Measurements from ENCODE around the gene TANGO2. TPM values are rescaled to one million over a fixed set of nuclear protein-coding genes. Genes with fewer than 3 reads are reported as not detected.
"Not testable (repeated sequence)": the region's sequence is repeated elsewhere in the genome, so short reads cannot be mapped to it uniquely, and the experiment has no call there.

The TANGO2 gene
- total RNA-seq, 1 donor from 2014 or later = 17.4 TPM

DNA sequence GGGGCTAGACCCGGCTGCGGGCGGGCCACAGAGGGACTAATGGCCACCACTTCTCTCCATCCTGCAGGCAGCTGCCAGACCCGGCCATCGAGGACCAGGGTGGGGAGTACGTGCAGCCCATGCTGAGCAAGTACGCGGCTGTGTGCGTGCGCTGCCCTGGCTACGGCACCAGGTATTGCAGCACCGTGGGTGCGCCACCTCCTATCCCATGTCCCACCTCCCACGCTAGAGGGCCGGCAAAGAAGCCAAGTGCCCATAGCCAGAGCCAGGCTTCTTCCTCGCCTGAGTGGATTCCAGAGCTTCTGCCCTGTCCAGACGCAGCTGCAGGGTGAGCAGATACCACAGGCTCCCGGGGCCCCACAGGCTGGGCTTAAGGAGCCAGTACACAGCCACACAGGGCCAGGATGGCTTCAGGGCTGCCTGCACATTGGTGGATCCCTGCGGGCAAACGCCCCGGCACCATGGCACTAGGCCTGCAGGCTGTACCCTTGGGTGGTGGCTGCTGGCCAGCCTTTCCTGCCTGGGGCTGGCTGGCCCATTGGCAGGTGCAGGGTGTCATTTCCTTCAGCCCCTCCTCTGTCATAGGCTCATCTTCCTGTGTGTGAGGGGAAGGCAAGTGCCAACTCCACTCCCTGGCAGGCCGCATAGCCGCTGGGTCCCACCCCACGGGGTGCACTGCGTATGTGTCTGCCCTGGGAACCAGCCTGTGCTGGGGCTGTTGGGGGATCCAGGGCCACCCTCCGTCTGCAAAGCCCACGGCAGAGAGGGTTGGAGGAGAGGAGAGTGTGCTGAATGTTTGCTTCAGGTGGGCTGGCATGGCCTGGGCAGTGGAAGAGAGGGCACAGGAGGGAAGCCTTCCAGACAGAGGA is 42.6 kb downstream of the TANGO2 start:
- Mint-ChIP-seq H3K9me3 (no peaks in the 10 kb centered on the region), H3K36me3 (no peaks in the 10 kb centered on the region)

DNA sequence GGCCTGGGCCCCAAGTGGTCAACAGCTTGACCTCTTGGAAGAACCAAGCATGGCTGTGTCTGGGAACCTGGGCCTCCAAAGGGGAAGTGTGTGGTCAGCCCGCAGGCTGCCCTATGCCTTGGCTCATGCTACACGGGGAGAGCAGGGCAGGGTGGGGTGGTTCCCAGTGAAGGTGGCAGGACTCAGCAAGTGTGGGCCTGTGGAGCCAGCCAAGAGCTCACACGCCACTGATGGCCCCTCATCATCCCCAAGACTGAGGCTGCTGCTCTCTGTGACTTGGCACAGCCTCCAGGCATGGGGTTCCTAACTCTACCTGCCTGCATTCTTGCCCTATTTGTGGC is 43.2 kb downstream of the TANGO2 start:
- DNase-seq (ENCODE audit: extremely low spot score, unreplicated experiment) = no peak
- H3K4me1 Mint-ChIP-seq (ENCODE audit: unreplicated experiment) = no peaks in the 10 kb centered on the region
- H3K9me3 Mint-ChIP-seq = no peaks in the 10 kb centered on the region
- TF ChIP-seq CTCF (conservative IDR thresholded peaks at IDR 0.05) = no peak
- H3K27ac Mint-ChIP-seq = no peak overlapping the region
- H3K27me3 Mint-ChIP-seq = no peaks in the 10 kb centered on the region
- H3K36me3 Mint-ChIP-seq = no peaks in the 10 kb centered on the region
- H3K4me3 Mint-ChIP-seq = no peak overlapping the region

More for the DNA sequence above, 42.6 kb downstream of the TANGO2 start:
- TF ChIP-seq CTCF (conservative IDR thresholded peaks at IDR 0.05) = no peak
- DNase-seq (ENCODE audit: extremely low spot score, unreplicated experiment) = no peak
- H3K4me3 Mint-ChIP-seq = no peak overlapping the region
- no peak overlapping the region for H3K27ac Mint-ChIP-seq
- no peaks in the 10 kb centered on the region for H3K27me3 Mint-ChIP-seq
- no peaks in the 10 kb centered on the region for H3K4me1 Mint-ChIP-seq (ENCODE audit: unreplicated experiment)

DNA sequence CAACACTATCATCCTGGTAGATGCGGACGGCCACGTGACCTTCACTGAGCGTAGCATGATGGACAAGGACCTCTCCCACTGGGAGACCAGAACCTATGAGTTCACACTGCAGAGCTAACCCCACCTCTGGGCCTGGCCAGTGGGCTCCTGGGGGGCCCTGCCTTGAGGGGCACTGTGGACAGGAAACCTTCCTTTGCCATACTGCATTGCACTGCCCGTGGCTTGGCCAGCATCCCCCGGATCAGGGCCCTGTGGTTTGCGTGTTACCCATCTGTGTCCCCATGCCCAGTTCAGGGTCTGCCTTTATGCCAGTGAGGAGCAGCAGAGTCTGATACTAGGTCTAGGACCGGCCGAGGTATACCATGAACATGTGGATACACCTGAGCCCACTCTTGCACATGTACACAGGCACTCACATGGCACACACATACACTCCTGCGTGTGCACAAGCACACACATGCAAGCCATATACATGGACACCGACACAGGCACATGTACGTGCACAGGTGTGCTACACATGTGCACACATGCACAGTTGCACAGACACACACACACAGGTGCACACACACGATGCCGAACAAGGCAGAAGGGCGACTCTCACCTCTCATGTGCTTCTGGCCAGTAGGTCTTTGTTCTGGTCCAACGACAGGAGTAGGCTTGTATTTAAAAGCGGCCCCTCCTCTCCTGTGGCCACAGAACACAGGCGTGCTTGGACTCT is 43.8 kb downstream of the TANGO2 start:
- Mint-ChIP-seq H3K4me3 (no peak overlapping the region), H3K27me3 (no peaks in the 10 kb centered on the region), H3K4me1 (ENCODE audit: unreplicated experiment) (no peaks in the 10 kb centered on the region), H3K27ac (no peak overlapping the region), H3K36me3 (no peaks in the 10 kb centered on the region), H3K9me3 (no peaks in the 10 kb centered on the region)
- no peak for DNase-seq (ENCODE audit: extremely low spot score, unreplicated experiment)
- TF ChIP-seq CTCF (conservative IDR thresholded peaks at IDR 0.05) = no peak

DNA sequence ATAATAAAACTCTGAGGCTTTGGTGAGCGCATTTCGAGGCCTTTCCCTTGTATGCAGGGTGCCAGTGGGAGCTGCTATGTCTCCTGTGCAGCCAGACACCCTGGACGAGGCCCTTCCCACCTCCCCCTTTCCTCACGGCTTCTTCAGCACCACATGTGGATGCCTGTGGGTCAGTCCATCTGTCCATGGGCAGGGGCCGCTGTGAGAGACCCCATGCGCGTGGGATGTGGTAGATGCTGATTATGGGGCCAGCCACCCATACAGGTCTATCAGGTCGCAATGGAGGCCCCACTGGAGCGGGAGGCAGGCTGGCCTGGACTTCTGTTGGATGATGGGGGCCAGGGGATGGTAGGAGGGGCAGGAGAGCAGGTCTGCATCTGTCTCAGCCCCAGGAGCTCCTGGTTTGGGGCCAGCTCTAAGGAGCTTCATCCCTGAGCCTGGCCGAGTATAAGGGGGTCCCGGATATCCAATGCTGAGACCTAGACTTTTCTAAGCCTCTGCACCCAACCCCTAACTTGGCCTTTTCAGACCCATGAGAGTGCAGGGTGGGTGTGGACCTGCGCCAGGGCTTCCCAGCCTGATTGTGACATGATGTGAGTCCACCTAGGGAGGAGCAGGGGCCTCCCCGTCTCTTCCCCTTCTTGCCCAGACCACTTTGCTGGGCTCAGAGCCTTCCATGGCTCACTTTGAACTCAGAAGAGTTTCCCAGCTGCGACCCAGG is 45.1 kb downstream of the TANGO2 start:
- DNase-seq (ENCODE audit: extremely low spot score, unreplicated experiment) = no peak
- no peak overlapping the region for H3K4me3 Mint-ChIP-seq
- no peaks in the 10 kb centered on the region for H3K4me1 Mint-ChIP-seq (ENCODE audit: unreplicated experiment)
- no peaks in the 10 kb centered on the region for H3K36me3 Mint-ChIP-seq
- H3K9me3 Mint-ChIP-seq = no peaks in the 10 kb centered on the region
- no peak for TF ChIP-seq CTCF (conservative IDR thresholded peaks at IDR 0.05)
- H3K27me3 Mint-ChIP-seq = no peaks in the 10 kb centered on the region
- no peak overlapping the region for H3K27ac Mint-ChIP-seq

DNA sequence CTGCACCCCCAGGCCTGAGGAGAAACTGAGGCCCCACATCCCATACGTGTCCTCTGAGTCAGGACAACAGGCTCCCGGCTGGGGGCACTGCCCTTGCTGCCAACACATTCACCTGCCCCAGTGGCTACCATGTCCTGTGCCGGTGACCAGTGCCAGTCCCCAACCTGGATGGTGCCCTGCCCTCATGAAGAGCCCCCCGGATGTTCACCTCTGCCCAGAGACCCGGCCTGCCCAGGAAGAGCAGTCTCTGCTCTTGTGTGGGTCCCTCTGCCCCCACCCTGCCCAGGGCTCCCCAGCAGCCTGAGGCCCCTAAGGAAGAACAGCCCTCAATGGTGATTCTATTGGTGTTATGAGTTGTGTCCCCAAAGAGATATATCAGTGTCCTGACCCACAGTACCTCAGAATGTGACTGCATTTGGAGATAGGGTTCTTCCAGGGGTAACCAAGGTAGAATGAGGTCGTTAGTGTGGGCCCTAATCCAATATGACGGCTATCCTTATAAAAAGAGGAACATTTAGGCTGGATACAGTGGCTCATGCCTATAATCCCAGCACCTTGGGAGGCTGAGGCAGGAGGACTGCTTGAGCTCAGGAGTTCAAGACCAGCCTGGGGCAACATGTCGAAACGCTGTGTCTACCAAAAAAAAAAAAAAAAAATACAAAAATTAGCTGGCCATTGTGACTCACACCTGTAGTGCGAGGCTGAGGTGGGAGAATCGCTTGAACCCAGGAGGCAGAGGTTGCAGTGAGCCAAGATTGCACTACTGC is 45.9 kb downstream of the TANGO2 start:
- Mint-ChIP-seq H3K9me3 (no peaks in the 10 kb centered on the region), H3K4me1 (ENCODE audit: unreplicated experiment) (no peaks in the 10 kb centered on the region), H3K36me3 (no peaks in the 10 kb centered on the region), H3K27me3 (no peaks in the 10 kb centered on the region), H3K4me3 (no peak overlapping the region), H3K27ac (no peak overlapping the region)
- no peak for DNase-seq (ENCODE audit: extremely low spot score, unreplicated experiment)
- TF ChIP-seq CTCF (conservative IDR thresholded peaks at IDR 0.05) = no peak

DNA sequence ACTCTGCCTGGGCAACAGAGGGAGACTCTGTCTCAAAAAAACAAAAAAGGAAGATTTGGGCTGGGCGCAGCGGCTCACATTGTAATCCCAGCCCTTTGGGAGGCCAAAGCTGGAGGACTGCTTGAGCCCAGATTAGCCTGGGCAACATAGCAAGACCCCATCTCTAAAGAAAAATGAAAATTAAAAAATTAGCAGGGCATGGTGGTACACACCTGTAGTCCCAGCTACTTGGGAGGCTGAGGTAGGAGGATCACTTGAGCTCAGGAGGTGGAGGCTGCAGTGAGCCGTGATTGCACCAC is 46.4 kb downstream of the TANGO2 start:
- not testable (repeated sequence) for DNase-seq (ENCODE audit: extremely low spot score, unreplicated experiment); H3K27ac Mint-ChIP-seq; H3K4me3 Mint-ChIP-seq; H3K36me3 Mint-ChIP-seq; H3K27me3 Mint-ChIP-seq; H3K9me3 Mint-ChIP-seq; H3K4me1 Mint-ChIP-seq (ENCODE audit: unreplicated experiment)
